HEK293 (cell line): ENCODE measurements around the gene GBX1.

Experiments used
- CTCF ChIA-PET: fragments of 350-600 bp; formaldehyde crosslinking; extraction: SDS; loops from one replicate; lab custom pipeline; 2021; ENCODE audit warnings: antibody characterized with exemption; lab: Yijun Ruan, JAX
- POLR2A ChIA-PET: fragments of 300-600 bp; formaldehyde crosslinking; extraction: SDS; loops from one replicate; lab custom pipeline; 2020; ENCODE audit warnings: antibody characterized with exemption, inconsistent platforms; lab: Yijun Ruan, JAX
- H3K27ac ChIP-seq: fragments of 200-500 bp; sonication (Bioruptor generic); 2 replicates; pipeline ENCODE4 v1.5.1; 2014; ENCODE audit warnings: low read depth, low read length, control low read depth, inconsistent platforms; ENCODE audit errors: extremely low read depth
- H3K36me3 ChIP-seq, 2 experiments: fragments of 200-500 bp in 1 of 2; sonication (Bioruptor generic) in 1 of 2; 1 replicate in 1 of 2; 2 replicates in 1 of 2; pipeline ENCODE4 v1.5.1; 2014 to 2017; ENCODE audit warnings: inconsistent platforms in 2 of 2, low read length in 2 of 2; ENCODE audit not compliant: control insufficient read depth in 2 of 2, insufficient read depth in 1 of 2
- H3K4me1 ChIP-seq: fragments of 200-500 bp; sonication (Bioruptor generic); 2 replicates; pipeline ENCODE4 v1.5.1; 2014; ENCODE audit warnings: mild to moderate bottlenecking, low read length, inconsistent platforms; ENCODE audit not compliant: control insufficient read depth, insufficient read depth
- H3K4me3 ChIP-seq: 2 replicates; pipeline ENCODE4 v1.5.1; 2011; ENCODE audit warnings: low read depth, mild to moderate bottlenecking, control low read depth, low read length, moderate library complexity
- H3K9me3 ChIP-seq: fragments of 200-500 bp; sonication (Bioruptor generic); 2 replicates; pipeline ENCODE4 v1.5.1; 2014; ENCODE audit warnings: low read depth, low read length, inconsistent platforms; ENCODE audit not compliant: control insufficient read depth, insufficient read depth
- GLI4 ChIP-seq: fragments of 450-650 bp; formaldehyde crosslinking; IDR thresholded peaks from 2 replicates; pipeline ENCODE4 v1.5.1; 2016; ENCODE audit warnings: missing biosample characterization, missing genetic modification characterization
- GLIS1 ChIP-seq: fragments of 450-650 bp; formaldehyde crosslinking; IDR thresholded peaks from 2 replicates; pipeline ENCODE4 v1.5.1; 2016; ENCODE audit warnings: missing biosample characterization, missing genetic modification characterization
- KLF7 ChIP-seq: fragments of 450-650 bp; formaldehyde crosslinking; IDR thresholded peaks from 2 replicates; pipeline ENCODE4 v1.5.1; 2016; ENCODE audit warnings: missing biosample characterization, missing genetic modification characterization, borderline replicate concordance
- MYNN ChIP-seq: fragments of 450-650 bp; formaldehyde crosslinking; IDR thresholded peaks from 2 replicates; pipeline ENCODE4 v1.5.1; 2016; ENCODE audit warnings: missing biosample characterization, missing genetic modification characterization, borderline replicate concordance
- MZF1 ChIP-seq: fragments of 450-650 bp; formaldehyde crosslinking; IDR thresholded peaks from 2 replicates; pipeline ENCODE4 v1.5.1; 2017; ENCODE audit warnings: missing biosample characterization, missing genetic modification characterization, borderline replicate concordance
- RBAK ChIP-seq: fragments of 450-650 bp; formaldehyde crosslinking; IDR thresholded peaks from 2 replicates; pipeline ENCODE4 v1.5.1; 2016; ENCODE audit warnings: missing biosample characterization, missing genetic modification characterization
- SP3 ChIP-seq: fragments of 450-650 bp; formaldehyde crosslinking; IDR thresholded peaks from 2 replicates; pipeline ENCODE4 v1.5.1; 2016; ENCODE audit warnings: missing biosample characterization, missing genetic modification characterization
- YY1 ChIP-seq: fragments of 450-650 bp; formaldehyde crosslinking; IDR thresholded peaks from 2 replicates; pipeline ENCODE4 v1.5.1; 2018; ENCODE audit warnings: missing biosample characterization, missing genetic modification characterization
- YY2 ChIP-seq: fragments of 450-650 bp; formaldehyde crosslinking; IDR thresholded peaks from 2 replicates; pipeline ENCODE4 v1.5.1; 2016; ENCODE audit warnings: missing biosample characterization, missing genetic modification characterization
- ZEB2 ChIP-seq: fragments of 450-650 bp; formaldehyde crosslinking; IDR thresholded peaks from 2 replicates; pipeline ENCODE4 v1.5.1; 2016; ENCODE audit warnings: missing biosample characterization, missing genetic modification characterization
- ZFP3 ChIP-seq: fragments of 450-650 bp; formaldehyde crosslinking; IDR thresholded peaks from 2 replicates; pipeline ENCODE4 v1.5.1; 2016; ENCODE audit warnings: low read depth, missing biosample characterization, missing genetic modification characterization
- ZFP41 ChIP-seq: fragments of 450-650 bp; formaldehyde crosslinking; IDR thresholded peaks from 2 replicates; pipeline ENCODE4 v1.5.1; 2016; ENCODE audit warnings: missing biosample characterization, missing genetic modification characterization, borderline replicate concordance
- ZFP69B ChIP-seq: fragments of 450-650 bp; formaldehyde crosslinking; IDR thresholded peaks from 2 replicates; pipeline ENCODE4 v1.5.1; 2016; ENCODE audit warnings: missing biosample characterization, missing genetic modification characterization
- ZNF112 ChIP-seq: fragments of 450-650 bp; formaldehyde crosslinking; IDR thresholded peaks from 2 replicates; pipeline ENCODE4 v1.5.0; 2017; ENCODE audit warnings: missing biosample characterization, missing genetic modification characterization
- ZNF114 ChIP-seq: fragments of 450-650 bp; formaldehyde crosslinking; IDR thresholded peaks from 2 replicates; pipeline ENCODE4 v1.5.0; 2017; ENCODE audit warnings: missing biosample characterization, missing genetic modification characterization
- ZNF138 ChIP-seq: fragments of 450-650 bp; formaldehyde crosslinking; IDR thresholded peaks from 2 replicates; pipeline ENCODE4 v1.5.1; 2016; ENCODE audit warnings: missing biosample characterization, missing genetic modification characterization, borderline replicate concordance
- ZNF350 ChIP-seq: fragments of 450-650 bp; formaldehyde crosslinking; IDR thresholded peaks from 2 replicates; pipeline ENCODE4 v1.5.0; 2017; ENCODE audit warnings: missing biosample characterization, mild to moderate bottlenecking, missing genetic modification characterization
- ZNF354C ChIP-seq: fragments of 450-650 bp; formaldehyde crosslinking; IDR thresholded peaks from 2 replicates; pipeline ENCODE4 v1.5.1; 2016; ENCODE audit warnings: missing biosample characterization, missing genetic modification characterization, low read depth, borderline replicate concordance
- ZNF48 ChIP-seq: fragments of 450-650 bp; formaldehyde crosslinking; IDR thresholded peaks from 2 replicates; pipeline ENCODE4 v1.5.1; 2016; ENCODE audit warnings: missing biosample characterization, missing genetic modification characterization
- ZNF521 ChIP-seq: fragments of 450-650 bp; formaldehyde crosslinking; IDR thresholded peaks from 2 replicates; pipeline ENCODE4 v1.5.1; 2017; ENCODE audit warnings: missing biosample characterization, mild to moderate bottlenecking, missing genetic modification characterization
- ZNF560 ChIP-seq: fragments of 450-650 bp; formaldehyde crosslinking; IDR thresholded peaks from 2 replicates; pipeline ENCODE4 v1.5.1; 2017; ENCODE audit warnings: missing biosample characterization, missing genetic modification characterization, borderline replicate concordance
- ZNF660 ChIP-seq: fragments of 450-650 bp; IDR thresholded peaks from 2 replicates; pipeline ENCODE4 v1.5.1; 2018; ENCODE audit warnings: missing biosample characterization, mild to moderate bottlenecking, missing genetic modification characterization
- ZNF837 ChIP-seq: fragments of 450-650 bp; formaldehyde crosslinking; IDR thresholded peaks from 2 replicates; pipeline ENCODE4 v1.5.1; 2016; ENCODE audit warnings: missing biosample characterization, missing genetic modification characterization
- TF ChIP-seq, protein P1 (sequence below): fragments of 450-650 bp; formaldehyde crosslinking; IDR thresholded peaks from 2 replicates; pipeline ENCODE4 v1.5.1; 2016; ENCODE audit warnings: missing biosample characterization, missing genetic modification characterization
- TF ChIP-seq, protein P2 (sequence below): fragments of 450-650 bp; formaldehyde crosslinking; IDR thresholded peaks from 2 replicates; pipeline ENCODE4 v1.5.1; 2017; ENCODE audit warnings: missing biosample characterization, missing genetic modification characterization
- TF ChIP-seq, protein P3 (sequence below): fragments of 450-650 bp; formaldehyde crosslinking; IDR thresholded peaks from 2 replicates; pipeline ENCODE4 v1.5.1; 2016; ENCODE audit warnings: missing biosample characterization, missing genetic modification characterization
- TF ChIP-seq, protein P4 (sequence below): fragments of 450-650 bp; formaldehyde crosslinking; IDR thresholded peaks from 2 replicates; pipeline ENCODE4 v1.5.1; 2016; ENCODE audit warnings: missing biosample characterization, missing genetic modification characterization
- TF ChIP-seq, protein P5 (sequence below): fragments of 450-650 bp; formaldehyde crosslinking; IDR thresholded peaks from 2 replicates; pipeline ENCODE4 v1.5.1; 2017; ENCODE audit warnings: missing biosample characterization, mild to moderate bottlenecking, missing genetic modification characterization, moderate library complexity

GBX1 gene

DNA sequence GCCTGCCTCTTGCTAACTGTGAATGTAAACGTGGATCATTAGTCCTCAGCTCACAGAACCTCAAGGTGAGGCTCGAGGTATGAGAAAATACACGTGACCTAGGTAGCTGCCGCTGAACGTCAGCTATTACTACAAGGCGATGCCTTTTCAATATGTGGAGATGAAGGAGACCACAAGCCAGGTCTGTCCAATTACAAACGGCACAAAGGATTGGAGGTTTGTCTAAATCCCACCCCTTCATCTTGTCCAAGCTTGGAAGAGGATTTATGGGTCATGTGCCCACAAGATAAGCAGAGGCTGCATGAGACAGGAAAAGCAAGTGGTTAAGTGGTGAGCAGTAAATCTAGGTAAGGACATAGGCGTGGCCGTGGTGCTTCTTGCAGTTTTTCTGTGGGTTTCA is 39.4 kb upstream of the GBX1 start (continued):
- TF ChIP-seq, protein P1, sequence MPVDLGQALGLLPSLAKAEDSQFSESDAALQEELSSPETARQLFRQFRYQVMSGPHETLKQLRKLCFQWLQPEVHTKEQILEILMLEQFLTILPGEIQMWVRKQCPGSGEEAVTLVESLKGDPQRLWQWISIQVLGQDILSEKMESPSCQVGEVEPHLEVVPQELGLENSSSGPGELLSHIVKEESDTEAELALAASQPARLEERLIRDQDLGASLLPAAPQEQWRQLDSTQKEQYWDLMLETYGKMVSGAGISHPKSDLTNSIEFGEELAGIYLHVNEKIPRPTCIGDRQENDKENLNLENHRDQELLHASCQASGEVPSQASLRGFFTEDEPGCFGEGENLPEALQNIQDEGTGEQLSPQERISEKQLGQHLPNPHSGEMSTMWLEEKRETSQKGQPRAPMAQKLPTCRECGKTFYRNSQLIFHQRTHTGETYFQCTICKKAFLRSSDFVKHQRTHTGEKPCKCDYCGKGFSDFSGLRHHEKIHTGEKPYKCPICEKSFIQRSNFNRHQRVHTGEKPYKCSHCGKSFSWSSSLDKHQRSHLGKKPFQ (tag by site-specific recombination): peak; percentile 8; the same call in 1 of the 2 replicates
- no peak for TF ChIP-seq ZEB2 (tag by site-specific recombination)

DNA sequence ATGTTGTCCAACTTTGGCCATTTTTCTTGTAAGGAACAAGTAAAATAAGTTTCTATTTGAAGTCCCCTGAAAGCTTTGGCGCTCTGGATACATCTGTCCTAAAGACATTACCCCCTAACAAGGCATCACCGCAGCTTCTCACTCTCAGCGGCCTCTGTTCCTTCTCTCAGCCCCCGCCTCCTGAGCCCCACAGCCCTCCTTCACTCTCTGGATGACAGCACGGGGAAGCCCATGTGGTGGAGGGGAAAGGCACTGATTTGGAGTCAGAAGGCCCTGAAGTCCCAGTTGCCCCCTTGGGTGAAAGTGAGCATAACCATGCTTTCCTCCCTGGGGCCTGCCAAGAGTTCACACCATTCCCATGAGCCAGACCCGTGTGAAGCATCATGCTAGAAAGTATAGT is 38.2 kb upstream of the GBX1 start:
- CTCF ChIA-PET: interaction anchor here (1.0 kb wide), 1 partner anchor 40 kb away, joined by 5 read pairs; no protein-coding TSS in a partner anchor
- Histone ChIP-seq H3K4me1 (no peaks in the 10 kb centered on the region), H3K36me3 (no peaks in the 10 kb centered on the region), H3K4me3 (no peak overlapping the region), H3K9me3 (no peaks in the 10 kb centered on the region), H3K27ac (no peak overlapping the region)
- TF ChIP-seq ZNF560 (tag by site-specific recombination) (no peak), ZNF660 (tag by site-specific recombination) (no peak), ZNF521 (tag by site-specific recombination) (no peak), MYNN (tag by site-specific recombination) (no peak), KLF7 (no peak), YY2 (tag by site-specific recombination) (no peak), ZNF48 (tag by site-specific recombination) (no peak), ZNF114 (tag by site-specific recombination) (no peak), ZNF354C (no peak), ZFP41 (tag by site-specific recombination) (no peak), ZFP3 (no peak), ZFP69B (tag by site-specific recombination) (no peak), GLIS1 (no peak), RBAK (tag by site-specific recombination) (no peak), ZNF837 (no peak), ZNF350 (no peak)
- TF ChIP-seq, protein P2, sequence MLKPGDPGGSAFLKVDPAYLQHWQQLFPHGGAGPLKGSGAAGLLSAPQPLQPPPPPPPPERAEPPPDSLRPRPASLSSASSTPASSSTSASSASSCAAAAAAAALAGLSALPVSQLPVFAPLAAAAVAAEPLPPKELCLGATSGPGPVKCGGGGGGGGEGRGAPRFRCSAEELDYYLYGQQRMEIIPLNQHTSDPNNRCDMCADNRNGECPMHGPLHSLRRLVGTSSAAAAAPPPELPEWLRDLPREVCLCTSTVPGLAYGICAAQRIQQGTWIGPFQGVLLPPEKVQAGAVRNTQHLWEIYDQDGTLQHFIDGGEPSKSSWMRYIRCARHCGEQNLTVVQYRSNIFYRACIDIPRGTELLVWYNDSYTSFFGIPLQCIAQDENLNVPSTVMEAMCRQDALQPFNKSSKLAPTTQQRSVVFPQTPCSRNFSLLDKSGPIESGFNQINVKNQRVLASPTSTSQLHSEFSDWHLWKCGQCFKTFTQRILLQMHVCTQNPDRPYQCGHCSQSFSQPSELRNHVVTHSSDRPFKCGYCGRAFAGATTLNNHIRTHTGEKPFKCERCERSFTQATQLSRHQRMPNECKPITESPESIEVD (tag by site-specific recombination): no peak
- TF ChIP-seq, protein P3, sequence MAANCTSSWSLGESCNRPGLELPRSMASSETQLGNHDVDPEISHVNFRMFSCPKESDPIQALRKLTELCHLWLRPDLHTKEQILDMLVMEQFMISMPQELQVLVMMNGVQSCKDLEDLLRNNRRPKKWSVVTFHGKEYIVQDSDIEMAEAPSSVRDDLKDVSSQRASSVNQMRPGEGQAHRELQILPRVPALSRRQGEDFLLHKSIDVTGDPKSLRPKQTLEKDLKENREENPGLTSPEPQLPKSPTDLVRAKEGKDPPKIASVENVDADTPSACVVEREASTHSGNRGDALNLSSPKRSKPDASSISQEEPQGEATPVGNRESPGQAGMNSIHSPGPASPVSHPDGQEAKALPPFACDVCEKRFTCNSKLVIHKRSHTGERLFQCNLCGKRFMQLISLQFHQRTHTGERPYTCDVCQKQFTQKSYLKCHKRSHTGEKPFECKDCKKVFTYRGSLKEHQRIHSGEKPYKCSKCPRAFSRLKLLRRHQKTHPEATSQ (tag by site-specific recombination): no peak
- POLR2A ChIA-PET: interaction anchor here (3.6 kb wide), 1 partner anchor 22 kb away, joined by 15 read pairs; the partner anchor contains the start of gene ABCF2

DNA sequence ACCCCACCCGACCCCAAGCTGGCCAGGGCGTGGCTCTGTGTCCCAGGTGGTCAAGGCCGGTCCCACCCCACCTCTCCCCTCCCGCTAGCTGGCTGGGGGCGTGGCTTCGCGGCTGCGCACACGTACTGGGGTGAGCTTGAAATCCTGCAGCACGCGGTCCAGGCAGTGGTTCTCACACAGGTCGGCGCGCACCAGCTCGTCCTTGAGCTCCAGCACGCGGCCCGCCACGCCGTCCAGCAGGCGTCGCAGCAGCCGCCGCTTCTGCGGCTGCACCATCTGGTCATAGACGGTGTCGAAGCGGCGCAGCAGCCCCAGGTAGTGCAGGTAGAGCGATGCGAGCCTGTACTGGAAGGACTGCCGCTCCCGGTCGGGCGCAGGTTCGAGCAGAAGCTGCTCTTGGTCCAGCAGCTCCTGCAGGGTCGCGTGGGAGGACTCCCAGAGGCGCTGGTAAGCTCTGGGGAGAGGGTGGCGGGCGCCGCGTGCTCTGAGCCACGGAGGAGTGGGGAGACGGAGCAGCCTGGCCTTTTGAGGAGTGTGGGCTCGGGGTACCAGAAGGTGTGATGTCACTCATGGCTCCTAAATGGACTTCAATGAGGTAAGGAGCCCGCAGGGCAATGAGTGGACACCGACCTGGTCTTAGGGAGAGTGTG is 37.0 kb upstream of the GBX1 start:
- H3K4me1 ChIP-seq: no peaks in the 10 kb centered on the region
- H3K27ac ChIP-seq: no peak overlapping the region
- no peak overlapping the region for H3K4me3 ChIP-seq
- H3K36me3 ChIP-seq: no peaks in the 10 kb centered on the region
- POLR2A ChIA-PET: no interaction called here
- H3K9me3 ChIP-seq: no peaks in the 10 kb centered on the region
- CTCF ChIA-PET: no interaction called here
- no peak for TF ChIP-seq YY1 (tag by site-specific recombination)
- no peak for TF ChIP-seq SP3 (tag by site-specific recombination)
- TF ChIP-seq GLI4: no peak
- TF ChIP-seq MZF1 (tag by site-specific recombination): no peak
- no peak for TF ChIP-seq ZNF138 (tag by site-specific recombination)
- TF ChIP-seq, protein P4, sequence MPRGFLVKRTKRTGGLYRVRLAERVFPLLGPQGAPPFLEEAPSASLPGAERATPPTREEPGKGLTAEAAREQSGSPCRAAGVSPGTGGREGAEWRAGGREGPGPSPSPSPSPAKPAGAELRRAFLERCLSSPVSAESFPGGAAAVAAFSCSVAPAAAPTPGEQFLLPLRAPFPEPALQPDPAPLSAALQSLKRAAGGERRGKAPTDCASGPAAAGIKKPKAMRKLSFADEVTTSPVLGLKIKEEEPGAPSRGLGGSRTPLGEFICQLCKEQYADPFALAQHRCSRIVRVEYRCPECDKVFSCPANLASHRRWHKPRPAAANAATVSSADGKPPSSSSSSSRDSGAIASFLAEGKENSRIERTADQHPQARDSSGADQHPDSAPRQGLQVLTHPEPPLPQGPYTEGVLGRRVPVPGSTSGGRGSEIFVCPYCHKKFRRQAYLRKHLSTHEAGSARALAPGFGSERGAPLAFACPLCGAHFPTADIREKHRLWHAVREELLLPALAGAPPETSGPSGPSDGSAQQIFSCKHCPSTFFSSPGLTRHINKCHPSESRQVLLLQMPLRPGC (tag by site-specific recombination): no peak
- TF ChIP-seq ZFP41 (tag by site-specific recombination): no peak
- TF ChIP-seq KLF7: no peak
- TF ChIP-seq ZNF112: no peak
- TF ChIP-seq, protein P5, sequence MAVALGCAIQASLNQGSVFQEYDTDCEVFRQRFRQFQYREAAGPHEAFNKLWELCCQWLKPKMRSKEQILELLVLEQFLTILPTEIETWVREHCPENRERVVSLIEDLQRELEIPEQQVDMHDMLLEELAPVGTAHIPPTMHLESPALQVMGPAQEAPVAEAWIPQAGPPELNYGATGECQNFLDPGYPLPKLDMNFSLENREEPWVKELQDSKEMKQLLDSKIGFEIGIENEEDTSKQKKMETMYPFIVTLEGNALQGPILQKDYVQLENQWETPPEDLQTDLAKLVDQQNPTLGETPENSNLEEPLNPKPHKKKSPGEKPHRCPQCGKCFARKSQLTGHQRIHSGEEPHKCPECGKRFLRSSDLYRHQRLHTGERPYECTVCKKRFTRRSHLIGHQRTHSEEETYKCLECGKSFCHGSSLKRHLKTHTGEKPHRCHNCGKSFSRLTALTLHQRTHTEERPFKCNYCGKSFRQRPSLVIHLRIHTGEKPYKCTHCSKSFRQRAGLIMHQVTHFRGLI (tag by site-specific recombination): no peak
